Activated naive CD8-positive, alpha-beta T cell (primary cell): ENCODE measurements around the gene ZXDC.

Source experiments
- H3K27ac Mint-ChIP-seq: one replicate; pipeline ENCODE4 v1.8.0; 2021; ENCODE audit warnings: mixed read lengths
- H3K27me3 Mint-ChIP-seq: one replicate; pipeline ENCODE4 v1.8.0; 2021; ENCODE audit warnings: mixed read lengths
- H3K36me3 Mint-ChIP-seq: one replicate; pipeline ENCODE4 v1.8.0; 2021; ENCODE audit warnings: mixed read lengths
- H3K4me1 Mint-ChIP-seq: one replicate; pipeline ENCODE4 v1.8.0; 2021; ENCODE audit warnings: low read depth, mixed read lengths
- H3K4me3 Mint-ChIP-seq: one replicate; pipeline ENCODE4 v1.8.0; 2021; ENCODE audit warnings: mild to moderate bottlenecking, mixed read lengths
- H3K9me3 Mint-ChIP-seq: one replicate; pipeline ENCODE4 v1.8.0; 2021; ENCODE audit warnings: low read depth, mixed read lengths

Gene ZXDC

DNA sequence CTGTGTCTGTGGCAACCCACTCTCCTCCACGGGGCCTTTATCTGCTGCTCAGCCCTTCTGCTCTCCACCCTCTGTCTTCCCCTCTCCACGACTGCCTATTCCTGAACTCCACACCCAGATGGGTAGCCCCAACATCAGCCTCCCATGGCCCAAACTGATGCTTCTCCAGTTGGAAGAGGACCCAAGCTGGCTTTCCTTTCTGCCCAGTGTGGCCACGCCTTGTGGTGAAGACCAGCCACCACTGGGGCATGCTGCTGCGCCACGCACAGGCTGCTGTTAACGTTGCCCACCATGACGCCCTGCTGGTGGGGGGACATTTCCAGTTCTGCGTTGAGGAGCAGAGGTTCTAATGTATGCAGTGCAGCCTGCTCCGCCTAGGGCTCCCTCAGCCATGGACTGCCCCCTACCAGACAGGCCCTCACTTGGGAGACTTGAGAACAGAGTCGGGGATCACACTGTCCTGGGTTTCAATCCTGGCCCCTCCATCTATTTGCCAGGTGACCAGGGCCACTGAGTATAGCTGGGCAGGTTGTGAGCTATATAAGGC, 54.0 kb downstream of the ZXDC start:
- peaks cover 11% of the 10 kb centered on the region for H3K36me3 Mint-ChIP-seq
- peaks cover 7% of the 10 kb centered on the region for H3K9me3 Mint-ChIP-seq
- no peaks in the 10 kb centered on the region for H3K4me1 Mint-ChIP-seq
- H3K4me3 Mint-ChIP-seq, result no peak overlapping the region
- no peak overlapping the region for H3K27ac Mint-ChIP-seq
- peaks cover 1% of the 10 kb centered on the region for H3K27me3 Mint-ChIP-seq

- Mint-ChIP-seq H3K4me1 (no peaks in the 10 kb centered on the region), H3K4me3 (no peak overlapping the region), H3K27me3 (peaks cover 1% of the 10 kb centered on the region), H3K27ac (no peak overlapping the region), H3K9me3 (no peaks in the 10 kb centered on the region), H3K36me3 (peaks cover 3% of the 10 kb centered on the region)
These were observed 55.6 kb downstream of the ZXDC start for GRCh38 chr3:126419886-126420786.

GRCh38 chr3:126419151-126419703, 56.5 kb downstream of the ZXDC start:
- Mint-ChIP-seq H3K36me3 (no peaks in the 10 kb centered on the region), H3K9me3 (no peaks in the 10 kb centered on the region)

DNA sequence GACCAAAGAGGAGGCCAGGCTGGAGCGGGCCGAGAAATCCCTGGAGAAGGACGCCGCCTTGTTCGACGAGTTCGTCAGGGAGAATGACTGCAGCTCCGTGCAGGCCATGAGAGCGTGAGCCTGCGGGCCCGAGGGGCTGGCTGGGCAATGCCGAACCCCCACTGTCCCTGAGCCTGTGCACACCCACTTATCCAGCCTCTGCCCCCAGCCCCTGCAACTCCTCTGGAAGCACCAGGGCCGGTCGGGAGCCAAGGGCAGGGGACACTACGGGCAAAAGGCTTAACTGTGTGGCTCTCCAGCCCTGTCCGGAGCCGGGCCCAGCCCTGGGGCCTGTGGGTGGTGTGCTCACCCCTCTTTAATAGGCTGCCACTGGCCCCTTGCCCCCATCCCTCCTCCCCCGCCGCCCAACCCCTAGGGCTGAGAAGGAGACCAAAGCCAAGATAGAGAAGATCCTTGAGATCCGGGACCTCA, 57.0 kb downstream of the ZXDC start:
- no peak overlapping the region for H3K4me3 Mint-ChIP-seq
- no peaks in the 10 kb centered on the region for H3K9me3 Mint-ChIP-seq
- no peaks in the 10 kb centered on the region for H3K4me1 Mint-ChIP-seq
- peaks cover 1% of the 10 kb centered on the region for H3K27me3 Mint-ChIP-seq
- H3K36me3 Mint-ChIP-seq, result no peaks in the 10 kb centered on the region
- no peak overlapping the region for H3K27ac Mint-ChIP-seq

More at GRCh38 chr3:126419151-126419703, 56.5 kb downstream of the ZXDC start:
- Mint-ChIP-seq H3K4me3 (no peak overlapping the region), H3K27ac (no peak overlapping the region), H3K4me1 (no peaks in the 10 kb centered on the region), H3K27me3 (peaks cover 1% of the 10 kb centered on the region)

GRCh38 chr3:126417981-126418530, 57.6 kb downstream of the ZXDC start:
- Mint-ChIP-seq H3K4me3 (no peak overlapping the region), H3K36me3 (no peaks in the 10 kb centered on the region), H3K27me3 (peaks cover 1% of the 10 kb centered on the region), H3K9me3 (no peaks in the 10 kb centered on the region), H3K27ac (no peak overlapping the region), H3K4me1 (no peaks in the 10 kb centered on the region)

GRCh38 chr3:126417515-126417914, 58.2 kb downstream of the ZXDC start:
- no peak overlapping the region for H3K27ac Mint-ChIP-seq
- no peak overlapping the region for H3K4me3 Mint-ChIP-seq
- H3K9me3 Mint-ChIP-seq, result no peaks in the 10 kb centered on the region
- H3K27me3 Mint-ChIP-seq, result peaks cover 1% of the 10 kb centered on the region
- no peaks in the 10 kb centered on the region for H3K36me3 Mint-ChIP-seq
- no peaks in the 10 kb centered on the region for H3K4me1 Mint-ChIP-seq

DNA sequence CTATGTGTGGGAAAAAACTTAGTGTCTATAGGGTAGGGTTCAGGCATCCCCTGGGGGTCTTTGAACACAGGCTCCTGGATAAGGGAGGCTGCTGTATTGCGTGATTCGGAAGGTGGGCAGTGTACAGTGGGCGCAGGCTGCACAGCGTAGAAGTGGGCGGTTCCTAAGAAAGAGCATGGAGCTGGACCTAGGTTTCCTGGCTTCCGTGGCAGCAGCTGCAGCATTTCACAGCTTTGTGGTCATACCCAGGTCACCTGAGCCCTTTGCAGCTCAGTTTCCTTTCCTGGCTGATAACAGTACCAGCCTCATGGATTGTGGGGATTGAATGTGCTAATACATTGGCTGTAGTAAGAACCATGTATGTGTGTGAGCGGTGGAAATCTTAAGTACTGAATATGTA, 58.7 kb downstream of the ZXDC start:
- Mint-ChIP-seq H3K27me3 (peaks cover 4% of the 10 kb centered on the region), H3K4me3 (no peak overlapping the region), H3K4me1 (no peaks in the 10 kb centered on the region), H3K9me3 (no peaks in the 10 kb centered on the region), H3K36me3 (no peaks in the 10 kb centered on the region), H3K27ac (no peak overlapping the region)

DNA sequence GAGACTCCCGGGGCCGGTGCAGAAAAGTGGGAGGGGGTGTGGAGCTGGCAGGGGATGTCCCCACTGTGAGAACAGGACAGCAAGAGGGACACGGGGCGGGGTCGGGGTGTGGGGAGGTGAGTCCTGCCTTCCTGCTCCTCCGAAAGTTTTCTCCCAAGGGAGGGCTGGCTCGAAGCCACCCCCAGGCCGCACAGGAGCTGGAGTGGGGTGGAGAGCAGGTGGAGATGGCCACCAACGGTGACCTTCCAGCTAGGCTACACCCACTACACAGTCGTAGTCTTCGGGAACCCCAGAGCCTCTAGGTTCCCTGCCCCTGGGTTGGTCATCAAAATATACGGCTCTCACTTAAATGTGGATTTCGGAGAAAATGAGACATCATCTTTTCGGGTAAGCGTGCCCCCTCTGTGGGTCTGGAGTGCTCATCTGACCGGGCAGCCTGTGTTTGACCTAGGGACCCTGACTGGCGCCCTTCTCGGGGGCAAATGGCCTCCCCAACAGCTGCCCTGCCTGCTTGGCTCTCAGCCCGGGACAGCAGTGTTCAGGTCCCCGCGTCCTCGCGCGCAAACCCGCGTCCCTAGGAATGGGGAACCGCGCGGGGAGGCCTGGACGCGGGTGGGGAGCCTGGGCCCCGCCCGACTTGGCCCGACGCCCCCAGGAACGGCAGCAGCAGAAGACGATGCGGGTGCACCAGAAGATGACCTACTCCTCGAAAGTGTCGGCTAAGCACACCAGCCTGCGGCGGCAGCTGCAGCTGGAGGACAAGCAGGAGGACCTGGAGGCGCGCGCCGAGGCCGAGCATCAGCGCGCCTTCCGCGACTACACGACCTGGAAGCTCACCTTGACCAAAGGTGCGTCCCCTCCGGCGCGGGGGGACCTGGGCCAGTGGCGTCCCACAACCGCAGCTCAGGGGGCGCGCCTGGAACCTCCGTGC, 59.8 kb downstream of the ZXDC start:
- H3K27me3 Mint-ChIP-seq, result peaks cover 10% of the 10 kb centered on the region
- no peaks in the 10 kb centered on the region for H3K9me3 Mint-ChIP-seq
- no peak overlapping the region for H3K27ac Mint-ChIP-seq
- H3K4me3 Mint-ChIP-seq, result no peak overlapping the region
- H3K36me3 Mint-ChIP-seq, result no peaks in the 10 kb centered on the region
- H3K4me1 Mint-ChIP-seq, result no peaks in the 10 kb centered on the region

GRCh38 chr3:126414961-126415660, 60.6 kb downstream of the ZXDC start:
- peaks cover 12% of the 10 kb centered on the region for H3K27me3 Mint-ChIP-seq
- H3K4me1 Mint-ChIP-seq, result no peaks in the 10 kb centered on the region
- no peaks in the 10 kb centered on the region for H3K36me3 Mint-ChIP-seq
- no peak overlapping the region for H3K4me3 Mint-ChIP-seq
- H3K27ac Mint-ChIP-seq, result no peak overlapping the region
- no peaks in the 10 kb centered on the region for H3K9me3 Mint-ChIP-seq

- peak overlapping the region; percentile 28 for H3K27ac Mint-ChIP-seq
- peaks cover 12% of the 10 kb centered on the region for H3K27me3 Mint-ChIP-seq
- H3K4me1 Mint-ChIP-seq, result no peaks in the 10 kb centered on the region
- no peaks in the 10 kb centered on the region for H3K9me3 Mint-ChIP-seq
- no peaks in the 10 kb centered on the region for H3K36me3 Mint-ChIP-seq
- no peak overlapping the region for H3K4me3 Mint-ChIP-seq
These were observed 61.3 kb downstream of the ZXDC start for GRCh38 chr3:126414406-126414805.

- Mint-ChIP-seq H3K4me1 (no peaks in the 10 kb centered on the region), H3K27me3 (peaks cover 15% of the 10 kb centered on the region), H3K27ac (no peak overlapping the region), H3K9me3 (no peaks in the 10 kb centered on the region), H3K36me3 (no peaks in the 10 kb centered on the region), H3K4me3 (no peak overlapping the region)
These were observed 62.0 kb downstream of the ZXDC start for GRCh38 chr3:126413693-126414080.

DNA sequence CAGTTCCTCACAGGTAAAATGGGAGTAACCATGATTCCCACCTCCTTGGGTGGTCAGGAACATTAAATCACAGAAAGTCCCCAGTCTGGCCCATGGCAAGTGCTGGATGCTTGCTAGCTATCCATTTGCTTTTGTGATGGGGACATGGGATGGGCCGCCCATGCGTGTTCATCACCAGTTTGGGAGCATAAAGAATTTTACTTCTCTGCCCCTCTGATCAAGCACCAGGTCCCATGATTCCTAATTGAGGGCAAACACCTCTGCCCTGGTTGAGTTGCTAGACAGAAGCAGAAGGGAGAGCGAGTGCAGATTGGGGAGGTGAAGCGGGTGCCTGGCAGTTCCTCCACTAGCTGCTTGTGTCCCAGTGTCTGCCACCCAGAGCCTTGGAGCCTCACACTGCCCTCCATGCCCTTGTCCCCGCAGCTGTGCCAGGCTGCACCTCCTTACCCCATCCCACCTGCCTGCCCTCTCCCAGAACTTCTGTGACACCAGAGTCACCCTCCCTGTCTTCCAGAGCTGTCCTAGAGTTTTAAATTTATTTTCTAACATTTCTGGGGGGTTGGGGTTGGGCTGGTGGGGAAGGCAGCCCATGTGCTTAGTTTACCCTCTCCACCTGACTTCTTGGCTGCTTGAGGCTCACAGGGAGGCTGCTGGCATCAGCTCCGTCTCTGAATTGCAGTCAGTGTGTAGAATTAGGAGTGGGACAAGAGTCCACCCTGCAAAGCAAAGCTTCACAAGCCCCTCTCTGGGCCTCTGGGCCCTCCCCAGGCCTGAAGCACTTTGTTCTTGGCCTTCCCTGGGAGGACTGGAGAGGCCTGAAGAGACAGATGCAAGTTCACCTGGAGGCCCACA, 62.6 kb downstream of the ZXDC start:
- H3K9me3 Mint-ChIP-seq, result no peaks in the 10 kb centered on the region
- no peak overlapping the region for H3K4me3 Mint-ChIP-seq
- no peaks in the 10 kb centered on the region for H3K4me1 Mint-ChIP-seq
- no peak overlapping the region for H3K27ac Mint-ChIP-seq
- no peaks in the 10 kb centered on the region for H3K36me3 Mint-ChIP-seq
- peaks cover 15% of the 10 kb centered on the region for H3K27me3 Mint-ChIP-seq

DNA sequence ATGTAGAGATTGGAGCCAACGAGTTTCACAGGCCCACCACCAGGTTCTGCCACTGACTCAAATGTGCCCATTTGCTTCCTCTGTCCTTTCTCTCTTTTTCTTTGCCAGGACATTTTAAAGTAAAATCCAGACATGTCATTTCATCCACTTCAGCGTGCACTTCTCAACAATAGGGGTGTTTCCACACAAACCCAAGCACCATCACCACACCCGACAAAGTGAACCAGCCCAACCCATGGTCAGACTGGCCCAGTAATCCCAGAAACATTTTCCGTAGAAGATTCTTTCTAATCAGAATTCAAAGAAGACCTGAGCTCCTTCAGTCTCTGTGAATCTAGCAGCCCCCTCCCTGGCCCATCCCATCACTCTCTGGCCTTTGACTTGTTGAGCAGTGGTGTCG, 67.6 kb downstream of the ZXDC start:
- H3K27ac Mint-ChIP-seq, result no peak overlapping the region
- no peak overlapping the region for H3K4me3 Mint-ChIP-seq
- H3K4me1 Mint-ChIP-seq, result no peaks in the 10 kb centered on the region
- peaks cover 16% of the 10 kb centered on the region for H3K27me3 Mint-ChIP-seq
- no peaks in the 10 kb centered on the region for H3K9me3 Mint-ChIP-seq
- no peaks in the 10 kb centered on the region for H3K36me3 Mint-ChIP-seq
